Psoas muscle (tissue), 8 donors: ENCODE results near the gene TPCN1. TPM values are rescaled to one million over a fixed set of nuclear protein-coding genes. Genes with fewer than 3 reads are reported as not detected.

Source experiments
- ATAC-seq, 4 donors: fragments of 200-7000 bp; cut with Tn5 transposase; one replicate each; pipeline ENCODE4 v1.9.1; 2020; ENCODE audit warnings: moderate library complexity in 3 of 4, mild to moderate bottlenecking in 2 of 4
- DNase-seq, 2 donors: peaks; one replicate each; pipeline ENCODE4 v3.0.0-alpha.2; 2020
- H3K27ac ChIP-seq: fragments of 200-600 bp; one replicate; pipeline ENCODE4 v1.8.0; 2022
- H3K27me3 ChIP-seq, 3 donors: fragments of 200-600 bp in 1 of 3; one replicate each; pipeline versions ENCODE4 v1.6.1 to v1.8.0; 2013 to 2022; ENCODE audit warnings: low read length in 2 of 3, mild to moderate bottlenecking in 2 of 3, moderate library complexity in 1 of 3; ENCODE audit not compliant: insufficient read depth in 3 of 3
- H3K36me3 ChIP-seq, 2 donors: fragments of 200-600 bp in 1 of 2; one replicate each; pipeline versions ENCODE4 v1.6.1 to v1.8.0; 2013 to 2022; ENCODE audit warnings: low read depth in 1 of 2, mild to moderate bottlenecking in 1 of 2, moderate library complexity in 1 of 2; ENCODE audit not compliant: insufficient read depth in 1 of 2
- H3K4me1 ChIP-seq: fragments of 200-600 bp; one replicate; pipeline ENCODE4 v1.8.0; 2022
- H3K4me3 ChIP-seq: fragments of 200-600 bp; one replicate; pipeline ENCODE4 v1.8.0; 2022; ENCODE audit warnings: mild to moderate bottlenecking
- H3K9me3 ChIP-seq: fragments of 200-600 bp; one replicate; pipeline ENCODE4 v1.8.0; 2022
- WGBS, 3 donors: extraction: QIAGEN DNeasy Blood & Tissue Kit; methylation state at CpG; one replicate each; pipeline versions ENCODE4 v1.1.6 to v1.1.7; 2013; 5-methylcytosine and 5-hydroxymethylcytosine counted together
- intact Hi-C, 2 donors: fragments of 100-400 bp; cut with DNase I; formaldehyde crosslinking; loops; one replicate each; pipeline versions ENCODE4 v1.11.0 to v1.14.2; 2022
- polyA plus RNA-seq, 3 donors: library from polyadenylated mRNA; stranded (reverse); fragments of 200-250 nt; gene quantifications; one replicate each; pipeline ENCODE4 v1.2.3, GENCODE V29; 2013
- total RNA-seq, 4 donors: library from RNA; stranded (reverse); fragmentation: NEBNext Ultra II Directional in 2 of 4; extraction: Animal tissue kit (Norgen Biotek cat#: 25700) in 2 of 4; gene quantifications; one replicate each; pipeline versions ENCODE4 v1.2.1 to v1.2.4, GENCODE V29; 2021 to 2023
- TF ChIP-seq, protein P1 (sequence below): fragments of 200-600 bp; IDR thresholded peaks from one replicate; pipeline ENCODE4 v1.8.0; 2022; ENCODE audit warnings: antibody characterized with exemption
- donor health status: healthy with polysubstance abuse.
- donor health status: DM: no; HTN: no; CAD: no; lungs with moderate emphysema.
- donor health status: Bipolar disorder and iron deficiency.
- donor health status: healthy.
- donor health status: DM: yes; HTN: yes; CAD: no.
- donor health status: DM: no; HTN: no; CAD: no.
- donor health status: DM: no; HTN: no; CAD: no.
- donor health status: DM: yes; HTN: yes; CAD: no.

TPCN1 gene
- total and polyA plus RNA-seq, 7 donors: 7.6 to 36.2 (median 25.2) TPM

DNA sequence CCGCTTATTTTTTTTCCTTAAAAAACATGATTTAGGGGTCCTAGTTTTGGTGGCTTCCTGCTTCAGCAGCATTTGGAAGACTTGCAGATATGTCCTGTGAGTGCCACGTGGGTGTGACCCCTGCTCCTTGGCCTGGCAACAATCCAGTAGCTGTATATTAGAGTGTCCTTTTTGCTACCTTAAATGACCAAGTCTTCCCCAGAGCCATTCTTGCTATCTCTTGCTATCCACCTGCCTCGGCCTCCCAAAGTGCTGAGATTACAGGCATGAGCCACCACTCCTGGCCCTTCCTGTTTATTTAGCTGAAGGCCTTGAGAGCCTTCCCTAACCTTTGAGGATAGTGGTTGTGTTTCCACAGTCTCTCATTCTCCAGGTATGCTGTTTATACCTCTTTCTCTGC is 17.0 kb downstream of the TPCN1 start:
- TF ChIP-seq, protein P1, sequence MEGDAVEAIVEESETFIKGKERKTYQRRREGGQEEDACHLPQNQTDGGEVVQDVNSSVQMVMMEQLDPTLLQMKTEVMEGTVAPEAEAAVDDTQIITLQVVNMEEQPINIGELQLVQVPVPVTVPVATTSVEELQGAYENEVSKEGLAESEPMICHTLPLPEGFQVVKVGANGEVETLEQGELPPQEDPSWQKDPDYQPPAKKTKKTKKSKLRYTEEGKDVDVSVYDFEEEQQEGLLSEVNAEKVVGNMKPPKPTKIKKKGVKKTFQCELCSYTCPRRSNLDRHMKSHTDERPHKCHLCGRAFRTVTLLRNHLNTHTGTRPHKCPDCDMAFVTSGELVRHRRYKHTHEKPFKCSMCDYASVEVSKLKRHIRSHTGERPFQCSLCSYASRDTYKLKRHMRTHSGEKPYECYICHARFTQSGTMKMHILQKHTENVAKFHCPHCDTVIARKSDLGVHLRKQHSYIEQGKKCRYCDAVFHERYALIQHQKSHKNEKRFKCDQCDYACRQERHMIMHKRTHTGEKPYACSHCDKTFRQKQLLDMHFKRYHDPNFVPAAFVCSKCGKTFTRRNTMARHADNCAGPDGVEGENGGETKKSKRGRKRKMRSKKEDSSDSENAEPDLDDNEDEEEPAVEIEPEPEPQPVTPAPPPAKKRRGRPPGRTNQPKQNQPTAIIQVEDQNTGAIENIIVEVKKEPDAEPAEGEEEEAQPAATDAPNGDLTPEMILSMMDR: no peak
- Histone ChIP-seq H3K4me1 (peaks cover 92% of the 10 kb centered on the region), H3K4me3 (no peak overlapping the region), H3K36me3 (peaks cover 0 to 11% of the 10 kb centered on the region in 2 donors), H3K27ac (peak overlapping the region; percentile 95), H3K27me3 (no peaks in the 10 kb centered on the region), H3K9me3 (no peaks in the 10 kb centered on the region)
- ATAC-seq (no peak), DNase-seq (no peak)
- WGBS, 3 donors: 41 to 57% (median 49%) methylated on average over 3 of the region's 3 CpGs
- intact Hi-C loops: no loop called here

DNA sequence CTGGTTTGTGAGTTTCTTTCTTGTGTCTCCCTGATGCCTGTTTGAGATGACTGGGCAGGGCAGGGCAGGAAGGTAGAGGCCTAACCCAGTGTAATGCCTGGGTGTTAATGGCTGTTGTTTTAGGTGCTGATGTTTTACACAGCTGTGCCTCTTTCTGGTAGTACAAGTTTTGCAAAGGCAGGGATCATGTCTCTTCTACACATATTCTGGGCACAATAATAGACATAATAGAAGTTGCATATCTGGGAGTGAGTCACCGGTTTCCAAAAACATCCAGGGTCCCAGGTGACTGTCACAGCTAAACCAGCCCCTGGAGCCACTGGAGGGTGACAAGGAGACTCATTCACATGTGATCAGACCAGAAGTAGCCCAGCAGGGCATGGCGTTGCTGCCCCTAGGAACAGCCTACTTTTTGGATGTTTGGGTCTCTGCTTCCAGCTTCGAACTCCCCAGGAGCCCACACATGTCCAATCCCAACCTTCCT is 18.1 kb downstream of the TPCN1 start:
- intact Hi-C loops: no loop called here
- Histone ChIP-seq H3K36me3 (peaks cover 0 to 11% of the 10 kb centered on the region in 2 donors), H3K4me3 (no peak overlapping the region), H3K9me3 (no peaks in the 10 kb centered on the region), H3K27ac (peak overlapping the region; percentile 95), H3K4me1 (peaks cover 97% of the 10 kb centered on the region), H3K27me3 (no peaks in the 10 kb centered on the region)
- DNase-seq (peak; percentile 51 to 70), ATAC-seq (peak; percentile 31 to 63 (median 61))
- TF ChIP-seq, protein P1: no peak
- 48 to 55% (median 48%) methylated on average over 3 of the region's 3 CpGs for WGBS, 3 donors

DNA sequence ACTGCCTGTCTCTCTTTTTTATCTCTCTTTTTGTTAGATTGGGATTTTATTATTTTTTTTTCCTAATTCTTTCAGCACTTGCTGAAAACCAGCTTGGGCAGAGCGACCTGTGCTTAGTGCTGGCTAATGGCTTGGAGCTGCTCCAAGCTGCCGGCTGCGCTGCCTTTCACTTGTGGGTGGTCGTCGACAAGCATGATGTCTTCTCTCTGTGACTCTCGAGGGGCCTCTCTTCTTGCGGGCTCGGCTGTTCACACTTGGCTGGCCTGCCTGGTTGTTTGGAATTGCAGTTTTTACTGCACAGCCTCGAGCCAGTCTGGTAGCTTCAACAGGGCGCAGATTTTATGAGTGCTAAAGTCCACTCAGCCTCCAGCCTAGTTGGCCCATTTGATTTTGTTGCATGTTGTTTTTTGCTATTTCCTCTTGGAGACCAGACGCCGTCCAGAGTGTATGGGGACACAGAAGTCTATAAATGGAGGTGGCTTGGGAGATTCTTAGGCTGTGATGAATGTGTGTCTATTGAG is 18.6 kb downstream of the TPCN1 start:
- Histone ChIP-seq H3K4me3 (no peak overlapping the region), H3K27me3 (no peaks in the 10 kb centered on the region), H3K4me1 (peaks cover 97% of the 10 kb centered on the region), H3K9me3 (no peaks in the 10 kb centered on the region), H3K27ac (peak overlapping the region; percentile 95), H3K36me3 (peaks cover 0 to 11% of the 10 kb centered on the region in 2 donors)
- TF ChIP-seq, protein P1: no peak
- ATAC-seq: no peak
- WGBS, 3 donors: 39 to 45% (median 40%) methylated on average over 12 of the region's 12 CpGs
- intact Hi-C loops: no loop called here
- DNase-seq: no peak

DNA sequence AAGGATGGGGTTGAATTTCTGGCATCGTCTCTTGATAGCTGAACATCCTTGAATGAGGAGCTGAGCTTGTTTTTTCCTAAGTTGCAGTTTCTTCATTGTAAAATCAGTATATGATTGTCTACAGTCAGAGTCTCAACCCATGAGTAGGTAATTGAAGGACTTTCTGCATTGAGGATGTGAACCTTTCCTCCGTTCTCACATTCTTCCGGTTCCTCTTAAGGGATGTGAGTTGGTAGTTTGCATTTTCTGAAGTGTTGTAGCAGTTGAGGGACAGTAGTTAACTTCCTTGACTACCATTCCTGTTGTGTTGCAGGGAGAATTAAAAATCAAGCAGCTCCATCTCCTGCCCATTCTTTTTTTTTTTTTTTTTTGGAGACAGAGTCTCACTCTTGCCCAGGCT is 19.1 kb downstream of the TPCN1 start:
- Histone ChIP-seq H3K27me3 (no peaks in the 10 kb centered on the region), H3K27ac (peak overlapping the region; percentile 95), H3K36me3 (peaks cover 0 to 11% of the 10 kb centered on the region in 2 donors), H3K4me1 (peaks cover 95% of the 10 kb centered on the region), H3K9me3 (no peaks in the 10 kb centered on the region), H3K4me3 (no peak overlapping the region)
- intact Hi-C loops: no loop called here
- TF ChIP-seq, protein P1: no peak
- 85 to 88% (median 87%) methylated on average over 3 of the region's 3 CpGs for WGBS, 3 donors
- DNase-seq (no peak), ATAC-seq (no peak)
